Endothelial cell of umbilical vein (primary cell): ENCODE data around the gene RNF213. TPM values are rescaled to one million over a fixed set of nuclear protein-coding genes. Genes with fewer than 3 reads are reported as not detected.

Source experiments
- BruUV-seq: library from RNA; stranded (reverse); fragments of 400-500 nt; replicated peaks from 2 replicates; lab custom pipeline; 2021; lab: Mats Ljungman, UMichigan
- CTCF ChIA-PET: fragments of 300-600, 350-600 bp; sonication (Branson Sonifier 250); formaldehyde crosslinking; loops from one replicate; lab custom pipeline; 2021; ENCODE audit warnings: antibody characterized with exemption, inconsistent platforms; lab: Charles Lee
- POLR2A ChIA-PET: fragments of 300-600, 350-600 bp; sonication (Branson Sonifier 250); formaldehyde crosslinking; loops from one replicate; lab custom pipeline; 2021; ENCODE audit warnings: antibody characterized with exemption, inconsistent platforms; lab: Charles Lee
- DNase-seq: peaks from one replicate; pipeline ENCODE4 v3.0.0-alpha.2; 2011; ENCODE audit warnings: low read depth, low spot score
- FAIRE-seq: peaks from 2 replicates; lab custom pipeline; 2011; peaks lifted over from hg19 to GRCh38; lab: Jason Lieb, UNC
- H2AFZ ChIP-seq: 2 replicates; pipeline ENCODE4 v1.6.0; 2012; ENCODE audit warnings: low read depth, low read length, control low read depth, inconsistent platforms
- H3K27ac ChIP-seq: 2 replicates; pipeline ENCODE4 v1.5.1; 2011; ENCODE audit warnings: low read depth, mild to moderate bottlenecking, control low read depth, low read length, moderate library complexity; ENCODE audit not compliant: insufficient read depth
- H3K27me3 ChIP-seq, 2 experiments: 2 replicates each; pipeline versions ENCODE4 v1.6.0 to v1.6.1; 2011; ENCODE audit warnings: low read length in 2 of 2, mixed read lengths in 1 of 2; ENCODE audit not compliant: control insufficient read depth in 2 of 2, insufficient read depth in 2 of 2
- H3K36me3 ChIP-seq, 2 experiments: 2 replicates in 1 of 2; 3 replicates in 1 of 2; pipeline ENCODE4 v1.5.1; 2011; ENCODE audit warnings: low read length in 2 of 2, mild to moderate bottlenecking in 1 of 2, moderate library complexity in 1 of 2; ENCODE audit not compliant: control insufficient read depth in 2 of 2, insufficient read depth in 2 of 2; ENCODE audit errors: extremely low read depth in 1 of 2
- H3K4me1 ChIP-seq: 3 replicates; pipeline ENCODE4 v1.5.1; 2011; ENCODE audit warnings: mild to moderate bottlenecking, low read length; ENCODE audit not compliant: control insufficient read depth, insufficient read depth; ENCODE audit errors: extremely low read depth
- H3K4me2 ChIP-seq: 2 replicates; pipeline ENCODE4 v1.6.1; 2011; ENCODE audit warnings: low read length, control low read depth, mixed read lengths; ENCODE audit not compliant: insufficient read depth
- H3K4me3 ChIP-seq, 3 experiments: fragments of 200-600 bp in 1 of 3; sonication (generic), shearing (Covaris generic) in 1 of 3; replicated peaks in 1 of 3; 2 replicates each; pipeline ENCODE4 v1.5.1; 2011 to 2016; ENCODE audit warnings: control low read depth in 3 of 3, low read length in 3 of 3, mild to moderate bottlenecking in 2 of 3, inconsistent platforms in 1 of 3, low read depth in 1 of 3, moderate library complexity in 1 of 3; ENCODE audit not compliant: insufficient read depth in 1 of 3
- H3K79me2 ChIP-seq: 2 replicates; pipeline ENCODE4 v1.6.0; 2012; ENCODE audit warnings: low read length, inconsistent platforms; ENCODE audit not compliant: control insufficient read depth, insufficient read depth
- H3K9ac ChIP-seq: replicated peaks from 2 replicates; pipeline ENCODE3; 2011; ENCODE audit warnings: low read length, control low read depth; ENCODE audit not compliant: insufficient read depth; ENCODE audit errors: extremely low read depth
- H3K9me1 ChIP-seq: replicated peaks from 3 replicates; pipeline ENCODE4 v1.6.0; 2011; ENCODE audit warnings: mild to moderate bottlenecking, low read length; ENCODE audit not compliant: control insufficient read depth, insufficient read depth; ENCODE audit errors: extremely low read depth
- H3K9me3 ChIP-seq: replicated peaks from 2 replicates; pipeline ENCODE4 v1.5.1; 2012; ENCODE audit warnings: low read length, inconsistent platforms; ENCODE audit not compliant: control insufficient read depth, insufficient read depth
- H4K20me1 ChIP-seq: replicated peaks from 2 replicates; pipeline ENCODE3; 2011; ENCODE audit warnings: mild to moderate bottlenecking, low read length; ENCODE audit not compliant: control insufficient read depth, insufficient read depth; ENCODE audit errors: extremely low read depth
- EZH2 ChIP-seq: IDR thresholded peaks from 2 replicates; pipeline ENCODE4 v1.6.1; 2012; ENCODE audit warnings: borderline replicate concordance, low read depth, mild to moderate bottlenecking, moderate library complexity, low read length, inconsistent platforms; ENCODE audit not compliant: severe bottlenecking
- MAX ChIP-seq: IDR thresholded peaks from 2 replicates; pipeline ENCODE4 v1.6.1; 2011; ENCODE audit not compliant: insufficient read depth, insufficient read length
- MYC ChIP-seq: IDR thresholded peaks from one replicate; pipeline ENCODE4 v1.6.1; 2011; ENCODE audit warnings: mild to moderate bottlenecking, low read depth, low read length
- POLR2AphosphoS5 ChIP-seq: IDR thresholded peaks from 2 replicates; pipeline ENCODE4 v1.6.1; 2012; ENCODE audit warnings: low read depth, mild to moderate bottlenecking, control low read depth, low read length, moderate library complexity; ENCODE audit not compliant: insufficient read depth
- dilution Hi-C: fragments of 300-500 bp; cut with MboI; formaldehyde crosslinking; loops from one replicate; pipeline ENCODE4 v1.15.0; 2019; ENCODE audit warnings: low sequenced_read_pairs; ENCODE audit not compliant: extremely low pct_ligation_motif_present
- intact Hi-C: fragments of 100-400 bp; cut with micrococcal nuclease; formaldehyde crosslinking; loops from one replicate; pipeline ENCODE4 v1.10.0; 2022
- polyA plus RNA-seq, 4 experiments: library from polyadenylated mRNA; depleted of rRNA in 3 of 4; stranded (reverse) in 3 of 4; unstranded in 1 of 4; fragments of >200 nt; gene quantifications; 2 replicates each; pipeline versions ENCODE4 v1.2.1 to v1.2.3, GENCODE V29; 2011 to 2012; ENCODE audit warnings: missing spikeins in 1 of 4
- total RNA-seq: library from RNA; stranded (reverse); gene quantifications from 2 replicates; pipeline ENCODE4 v1.2.3, GENCODE V29; 2021

The RNF213 gene
- total and polyA plus RNA-seq, 2 donors (not counting 3 experiments of a cell fraction or from before 2014, with no cell fraction given): 36.5 to 116 TPM

- TF ChIP-seq MAX: no peak
- TF ChIP-seq POLR2AphosphoS5: no peak
- no peak for TF ChIP-seq MYC
- ChIA-PET POLR2A (no interaction called here), CTCF (interaction anchor here (1.0 kb wide), 1 partner anchor 11 kb away, joined by 3 read pairs; no protein-coding TSS in a partner anchor)
- FAIRE-seq (no peak), DNase-seq (no peak)
- Histone ChIP-seq H3K4me2 (no peak overlapping the region), H3K9ac (no peak overlapping the region), H3K4me1 (peaks cover 19% of the 10 kb centered on the region), H3K36me3 (peaks cover 2 to 7% of the 10 kb centered on the region in 2 experiments), H3K27me3 (no peaks in the 10 kb centered on the region), H3K79me2 (peaks cover 17% of the 10 kb centered on the region), H3K27ac (no peak overlapping the region), H4K20me1 (no peaks in the 10 kb centered on the region), H2AFZ (no peak overlapping the region), H3K9me1 (no peaks in the 10 kb centered on the region), H3K4me3 (no peak overlapping the region), H3K9me3 (no peaks in the 10 kb centered on the region)
- intact Hi-C loops: no loop called here
- dilution Hi-C loops: no loop called here
- BruUV-seq: no TSS peak
These were observed 6.7 kb downstream of the RNF213 start for GRCh38 chr17:80267391-80267790.

GRCh38 chr17:80268427-80268826 is 7.8 kb downstream of the RNF213 start:
- Histone ChIP-seq H3K4me2 (no peak overlapping the region), H3K9me3 (no peaks in the 10 kb centered on the region), H4K20me1 (no peaks in the 10 kb centered on the region), H3K9ac (no peak overlapping the region), H3K79me2 (peaks cover 11% of the 10 kb centered on the region), H3K4me3 (no peak overlapping the region), H3K4me1 (peaks cover 10% of the 10 kb centered on the region), H3K27ac (no peak overlapping the region), H3K27me3 (no peaks in the 10 kb centered on the region), H3K9me1 (no peaks in the 10 kb centered on the region), H3K36me3 (peaks cover 2 to 11% of the 10 kb centered on the region in 2 experiments), H2AFZ (no peak overlapping the region)
- intact Hi-C loops: no loop called here
- CTCF ChIA-PET: no interaction called here
- DNase-seq (no peak), FAIRE-seq (no peak)
- TF ChIP-seq MAX (no peak), EZH2 (no peak), POLR2AphosphoS5 (no peak)
- dilution Hi-C loops: no loop called here
- BruUV-seq: no TSS peak
- POLR2A ChIA-PET: no interaction called here
